ENCODE results near the gene FILIP1.

DNA sequence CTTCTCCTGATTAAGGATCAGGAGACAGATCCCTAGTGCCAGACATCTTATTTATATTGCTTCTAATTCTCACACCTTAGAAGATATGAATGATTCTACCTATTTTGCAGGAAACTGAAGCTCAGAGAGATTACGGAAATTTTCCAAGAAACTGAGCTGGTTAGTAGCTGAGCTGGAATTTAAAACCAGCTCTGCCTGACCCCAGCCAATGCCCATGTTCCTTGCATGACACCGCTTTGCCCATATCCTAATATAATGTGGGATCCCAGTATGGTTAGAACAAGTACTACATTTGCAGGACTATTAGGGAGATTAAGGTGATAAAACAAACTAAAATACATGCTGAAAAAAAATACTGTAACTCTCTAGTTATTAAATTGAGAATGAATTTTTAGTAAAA lies 210.9 kb downstream of the FILIP1 start:
- TF ChIP-seq, protein P1, sequence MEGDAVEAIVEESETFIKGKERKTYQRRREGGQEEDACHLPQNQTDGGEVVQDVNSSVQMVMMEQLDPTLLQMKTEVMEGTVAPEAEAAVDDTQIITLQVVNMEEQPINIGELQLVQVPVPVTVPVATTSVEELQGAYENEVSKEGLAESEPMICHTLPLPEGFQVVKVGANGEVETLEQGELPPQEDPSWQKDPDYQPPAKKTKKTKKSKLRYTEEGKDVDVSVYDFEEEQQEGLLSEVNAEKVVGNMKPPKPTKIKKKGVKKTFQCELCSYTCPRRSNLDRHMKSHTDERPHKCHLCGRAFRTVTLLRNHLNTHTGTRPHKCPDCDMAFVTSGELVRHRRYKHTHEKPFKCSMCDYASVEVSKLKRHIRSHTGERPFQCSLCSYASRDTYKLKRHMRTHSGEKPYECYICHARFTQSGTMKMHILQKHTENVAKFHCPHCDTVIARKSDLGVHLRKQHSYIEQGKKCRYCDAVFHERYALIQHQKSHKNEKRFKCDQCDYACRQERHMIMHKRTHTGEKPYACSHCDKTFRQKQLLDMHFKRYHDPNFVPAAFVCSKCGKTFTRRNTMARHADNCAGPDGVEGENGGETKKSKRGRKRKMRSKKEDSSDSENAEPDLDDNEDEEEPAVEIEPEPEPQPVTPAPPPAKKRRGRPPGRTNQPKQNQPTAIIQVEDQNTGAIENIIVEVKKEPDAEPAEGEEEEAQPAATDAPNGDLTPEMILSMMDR (conservative IDR thresholded peaks at IDR 0.05; ENCODE audit: low read length) = no peak
- TF ChIP-seq EZH2phosphoT487 (IDR thresholded peaks at IDR 0.05; ENCODE audit: borderline replicate concordance, low read depth, low read length) = no peak

Data from OCI-LY7 (cell line).